GM21526 (cell line): Measurements from ENCODE around the gene UCK1.
"Not testable (repeated sequence)": the region's sequence is repeated elsewhere in the genome, so short reads cannot be mapped to it uniquely, and the experiment has no call there.

Experiments
- ATAC-seq: cut with Tn5 transposase; IDR thresholded peaks from one replicate; pipeline ENCODE4 v1.9.1; 2021; ENCODE audit warnings: moderate library complexity; ENCODE audit not compliant: unreplicated experiment, low FRiP score

Gene UCK1

DNA sequence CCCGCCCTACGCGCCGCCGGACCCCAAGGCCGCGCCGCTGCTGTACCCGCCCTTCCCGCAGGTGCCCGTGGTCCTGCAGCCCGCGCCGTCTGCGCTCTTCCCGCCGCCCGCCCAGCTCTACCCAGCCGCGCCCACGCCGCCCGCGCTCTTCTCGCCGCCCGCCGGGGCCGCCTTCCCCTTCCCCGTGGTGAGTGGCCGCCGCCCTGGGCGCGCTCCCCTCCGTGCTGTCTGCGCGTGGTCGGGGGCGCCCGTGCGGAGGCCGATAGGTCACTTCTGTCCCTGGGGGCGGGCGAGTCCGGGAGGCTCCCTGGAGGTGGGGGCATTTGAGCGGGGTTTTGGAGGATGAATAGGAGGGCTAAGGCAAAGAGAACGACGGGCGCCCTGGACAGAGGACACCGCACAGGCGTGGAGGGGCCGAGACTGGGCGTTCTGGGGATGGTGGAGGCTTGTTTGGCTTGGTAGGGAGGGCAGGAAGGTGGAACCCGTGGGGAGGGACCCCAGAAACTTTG lies 23.8 kb upstream of the UCK1 start:
- no peak for ATAC-seq

DNA sequence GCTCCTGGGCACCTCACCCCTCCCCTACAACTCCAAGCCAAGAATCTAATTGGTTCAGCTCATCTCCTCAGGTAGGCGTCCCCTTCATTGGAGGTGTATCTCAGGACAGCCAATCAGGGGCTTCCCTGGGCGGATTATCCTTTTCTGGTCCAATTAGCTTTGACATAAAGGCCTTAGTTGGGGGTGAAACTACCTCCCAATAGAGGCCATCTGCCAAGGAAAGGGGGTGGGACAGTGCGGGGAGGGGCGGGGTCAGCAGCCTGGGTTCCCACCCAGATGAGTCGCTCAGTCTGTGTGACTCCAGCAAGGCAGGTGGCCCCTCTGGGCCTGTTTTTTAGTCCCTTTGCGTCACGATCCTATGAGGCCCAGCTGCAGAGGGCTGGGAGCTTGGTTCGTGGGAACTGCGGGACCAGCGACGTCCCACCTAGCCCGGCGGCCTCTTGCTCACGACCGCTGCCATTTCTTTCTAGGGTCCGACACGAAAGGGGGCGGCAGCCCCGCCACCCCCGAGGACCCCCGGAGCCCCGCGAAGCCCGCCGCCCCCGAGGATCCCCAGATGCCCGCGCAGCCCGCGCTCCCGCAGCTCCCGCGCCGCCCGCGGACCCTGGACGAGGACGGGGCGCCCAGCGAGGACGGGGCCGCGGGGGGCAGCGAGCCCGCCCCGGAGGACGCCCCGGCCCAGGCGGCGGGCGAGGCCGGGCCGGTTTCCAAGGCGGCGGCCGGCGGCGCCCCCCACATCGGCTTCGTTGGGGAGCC lies 23.2 kb upstream of the UCK1 start:
- ATAC-seq: no peak

DNA sequence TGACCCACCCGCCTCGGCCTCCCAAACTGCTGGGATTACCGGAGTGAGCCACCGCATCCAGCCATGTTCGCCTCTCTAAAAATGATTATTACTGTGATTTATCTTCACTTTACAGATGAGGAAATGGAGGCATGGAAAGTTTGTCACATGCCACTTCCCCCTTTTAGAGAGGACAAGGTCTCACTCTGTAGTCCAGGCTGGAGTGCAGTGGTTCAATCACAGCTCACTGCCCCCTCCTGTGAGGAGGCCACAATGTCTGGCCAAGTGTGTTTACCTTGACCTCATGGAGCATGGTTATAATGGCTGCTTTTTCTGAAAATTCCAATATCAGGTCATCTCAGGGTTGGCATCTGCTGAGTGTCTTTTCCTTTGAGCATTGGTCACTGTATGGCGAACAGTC lies 21.0 kb upstream of the UCK1 start:
- ATAC-seq: no peak

DNA sequence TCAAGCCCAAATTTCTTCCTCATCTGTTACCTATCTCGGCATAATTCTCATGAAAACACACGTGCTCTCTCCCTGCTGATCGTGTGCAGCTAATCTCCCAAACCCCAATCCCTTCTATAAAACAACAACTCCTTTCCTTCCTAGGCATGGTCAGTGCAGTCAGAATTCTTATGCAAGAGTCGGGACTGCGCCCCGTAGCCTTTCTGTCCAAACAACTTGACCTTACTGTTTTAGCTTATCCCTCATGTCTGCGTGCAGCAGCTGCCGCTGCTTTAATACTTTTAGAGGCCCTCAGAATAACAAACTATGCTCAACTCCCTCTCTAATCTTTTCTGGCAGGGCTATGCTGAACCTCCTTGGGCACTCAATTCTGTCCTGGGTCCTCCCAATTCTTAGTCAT lies 19.4 kb upstream of the UCK1 start:
- ATAC-seq: not testable (repeated sequence)

DNA sequence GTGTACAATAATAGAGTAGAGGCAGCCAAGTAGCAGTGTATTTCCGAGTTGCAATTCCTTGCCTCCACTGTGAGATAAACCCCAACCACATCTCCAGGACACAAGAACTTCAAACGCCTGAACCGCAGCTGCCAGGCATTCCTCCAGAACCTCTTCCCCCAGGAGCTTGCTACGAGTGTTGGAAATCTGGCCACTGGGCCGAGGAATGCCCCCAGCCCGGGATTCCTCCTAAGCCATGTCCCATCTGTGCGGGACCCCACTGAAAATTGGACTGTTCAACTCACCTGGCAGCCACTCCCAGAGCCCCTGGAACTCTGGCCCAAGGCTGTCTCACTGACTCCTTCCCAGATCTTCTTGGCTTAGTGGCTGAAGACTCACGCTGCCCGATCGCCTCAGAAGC lies 18.1 kb upstream of the UCK1 start:
- ATAC-seq: not testable (repeated sequence)

DNA sequence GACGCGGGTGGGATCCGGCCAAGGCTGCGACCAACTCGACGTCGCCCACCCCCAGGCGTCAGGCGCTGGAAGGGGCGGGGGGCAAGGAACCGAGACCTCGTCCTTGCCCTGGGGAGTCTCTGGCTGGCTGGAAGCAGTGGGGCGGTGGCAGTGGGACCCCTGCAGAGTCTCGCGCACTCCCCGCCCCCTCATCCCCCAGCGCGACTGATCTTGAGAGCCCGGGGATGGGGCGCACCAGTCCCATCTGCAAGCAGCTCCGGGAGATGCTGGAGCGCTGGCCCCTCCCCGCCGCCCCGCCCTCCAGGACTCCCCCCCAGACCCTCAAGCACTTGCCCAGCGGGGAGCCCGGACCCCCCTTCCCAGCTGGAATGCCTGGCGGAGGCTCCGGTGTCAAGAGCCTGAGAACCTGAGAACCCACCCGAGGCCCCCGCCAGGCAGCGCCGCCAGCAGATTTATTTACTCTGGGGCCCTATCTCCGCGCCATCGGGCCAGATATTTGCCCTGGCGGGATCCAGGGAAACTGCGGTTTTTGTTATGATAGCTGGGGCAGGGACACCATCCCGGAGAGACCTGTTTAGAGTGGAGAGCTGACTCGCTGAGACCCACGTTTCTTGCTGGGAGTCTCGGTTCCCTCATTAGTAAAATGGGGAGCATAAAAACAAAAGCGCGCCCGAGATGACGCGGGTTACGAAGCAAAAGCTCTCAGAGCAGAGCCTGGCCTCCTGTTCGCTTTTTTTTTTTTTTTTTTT lies 15.4 kb upstream of the UCK1 start:
- ATAC-seq: no peak

DNA sequence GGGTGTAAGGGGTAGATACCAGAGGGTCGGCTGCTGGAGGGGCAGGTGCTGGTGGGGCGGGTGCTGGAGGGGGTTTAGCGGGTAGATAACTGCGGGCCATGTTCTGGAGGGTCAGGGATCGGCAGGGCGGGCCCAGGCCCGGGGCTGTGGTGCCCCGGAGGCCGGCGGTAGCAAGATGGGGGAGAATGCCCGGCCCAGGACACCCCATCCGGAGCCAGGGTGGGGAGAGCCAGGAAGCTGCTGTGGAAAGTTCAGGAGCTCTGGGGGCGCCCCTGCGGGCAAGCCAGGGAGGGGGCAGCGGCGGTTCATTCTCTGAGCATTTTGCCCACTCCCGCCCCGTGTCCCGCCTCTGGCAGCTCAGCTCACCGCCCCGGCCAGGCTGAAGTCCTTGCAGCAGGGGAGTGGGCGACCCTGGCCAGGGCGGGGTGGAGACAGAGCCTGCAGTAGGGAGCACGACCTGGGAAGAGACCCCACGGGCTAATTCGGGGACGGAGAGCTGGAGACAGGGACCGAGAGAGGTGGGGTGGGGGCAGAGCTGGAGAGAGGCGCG lies 14.8 kb upstream of the UCK1 start:
- no peak for ATAC-seq

DNA sequence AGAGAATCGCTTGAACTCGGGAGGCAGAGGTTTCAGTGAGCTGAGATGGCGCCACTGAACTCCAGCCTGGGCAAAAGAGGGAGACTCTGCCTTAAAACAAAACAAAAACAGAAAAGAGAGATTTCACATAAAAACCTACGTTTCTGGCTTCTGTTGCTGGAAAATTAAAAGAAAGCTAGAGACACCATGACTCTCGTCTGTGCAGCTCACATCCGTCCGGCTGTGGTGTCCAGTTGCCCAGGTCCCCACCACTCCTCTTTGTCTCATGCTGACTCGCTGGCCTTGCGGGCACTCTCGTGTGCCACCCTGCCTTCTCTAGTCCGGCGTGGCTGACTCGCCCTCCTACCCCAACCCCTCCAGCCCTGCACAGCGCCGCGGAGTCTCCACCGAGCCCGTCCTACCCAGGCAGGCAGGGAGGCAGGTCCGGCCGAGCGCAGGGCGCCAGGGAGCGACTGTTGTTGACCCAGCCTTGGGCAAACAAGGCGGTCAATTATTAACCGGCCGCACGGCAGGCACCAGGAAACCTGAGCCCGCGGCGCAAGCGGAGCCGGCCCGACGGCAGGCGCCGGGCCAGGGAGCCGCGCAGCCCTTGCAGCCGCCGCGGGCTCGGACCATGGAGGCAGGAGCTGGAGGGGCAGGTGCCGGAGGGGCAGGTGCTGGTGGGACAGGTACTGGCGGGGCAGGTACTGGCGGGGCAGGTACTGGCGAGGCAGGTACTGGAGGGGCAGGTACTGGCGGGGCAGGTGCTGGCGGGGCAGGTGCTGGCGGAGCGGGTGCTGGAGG lies 14.1 kb upstream of the UCK1 start, which contains the start of gene PRRT1B:
Gene PRRT1B (plus strand): TSS at position 521 of the 783 bp plus-strand sequence. CDS start 93 bp downstream, at position 614.
- no peak for ATAC-seq

DNA sequence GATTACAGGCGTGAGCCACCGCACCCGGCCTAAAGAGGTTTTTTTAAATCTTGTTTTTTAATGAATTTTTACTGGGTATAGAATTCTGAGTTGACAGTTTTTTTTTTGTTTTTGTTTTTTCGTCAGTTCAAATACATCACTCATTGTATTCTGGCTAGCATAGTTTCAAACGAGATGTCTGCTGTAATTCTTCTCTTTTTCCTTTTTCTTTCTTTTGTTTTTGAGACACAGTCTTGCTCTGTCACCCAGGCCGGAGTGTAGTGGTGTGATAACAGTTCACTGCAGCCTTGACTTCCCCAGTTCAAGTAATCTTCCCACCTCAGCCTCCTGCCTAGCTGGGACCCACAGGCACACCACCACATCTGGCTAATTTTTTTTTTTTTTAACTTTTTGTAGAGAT lies 12.1 kb upstream of the UCK1 start:
- no peak for ATAC-seq

DNA sequence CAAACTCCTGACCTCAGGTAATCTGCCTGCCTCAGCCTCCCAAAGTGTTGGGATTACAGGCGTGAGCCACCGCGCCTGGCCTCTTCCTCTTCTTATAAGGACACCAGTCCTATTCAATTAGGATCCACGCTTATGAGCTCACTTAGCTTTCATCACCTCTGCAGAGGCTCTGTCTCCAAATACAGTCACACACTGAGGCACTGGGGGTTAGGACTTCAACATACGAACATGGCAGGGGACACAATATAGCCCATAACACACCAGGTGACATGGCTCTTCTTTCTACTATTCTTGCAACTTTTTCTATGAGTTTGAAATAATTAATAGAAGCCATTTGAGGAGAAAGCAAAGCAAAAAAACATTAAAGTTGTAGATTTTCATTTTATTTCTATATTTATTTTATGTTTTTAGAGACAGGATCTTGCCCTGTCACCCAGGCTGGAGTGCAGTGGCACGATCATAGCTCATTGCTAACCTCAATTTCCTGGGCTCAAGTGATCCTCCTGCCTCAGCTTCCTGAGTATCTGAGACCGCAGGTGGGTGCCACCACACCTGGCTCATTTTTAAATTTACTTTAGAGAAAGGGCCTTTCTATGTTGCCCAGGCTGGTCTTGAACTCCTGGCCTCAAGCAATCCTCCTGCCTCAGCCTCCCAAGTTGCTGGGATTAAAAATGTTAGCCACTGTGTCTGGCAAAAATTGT lies 8.3 kb upstream of the UCK1 start:
- no peak for ATAC-seq

DNA sequence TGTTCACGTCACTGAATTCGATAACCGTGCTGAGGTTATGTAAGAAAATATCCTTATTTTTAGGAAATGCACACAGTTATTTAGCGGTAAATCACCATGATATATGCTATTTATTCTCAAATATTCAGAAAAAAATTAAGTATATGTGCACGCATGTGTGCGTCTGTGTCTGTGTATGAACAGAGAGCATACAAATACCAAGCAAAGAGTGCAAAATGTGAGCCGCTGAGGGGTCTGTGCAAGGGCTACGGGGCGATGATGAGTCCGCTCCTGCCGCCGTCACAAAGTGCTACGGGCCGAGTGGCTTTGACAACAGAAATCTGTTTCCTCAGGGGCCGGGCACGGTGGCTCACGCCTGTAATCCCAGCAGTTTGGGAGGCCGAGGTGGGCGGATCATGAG lies 6.9 kb upstream of the UCK1 start:
- ATAC-seq: no peak

DNA sequence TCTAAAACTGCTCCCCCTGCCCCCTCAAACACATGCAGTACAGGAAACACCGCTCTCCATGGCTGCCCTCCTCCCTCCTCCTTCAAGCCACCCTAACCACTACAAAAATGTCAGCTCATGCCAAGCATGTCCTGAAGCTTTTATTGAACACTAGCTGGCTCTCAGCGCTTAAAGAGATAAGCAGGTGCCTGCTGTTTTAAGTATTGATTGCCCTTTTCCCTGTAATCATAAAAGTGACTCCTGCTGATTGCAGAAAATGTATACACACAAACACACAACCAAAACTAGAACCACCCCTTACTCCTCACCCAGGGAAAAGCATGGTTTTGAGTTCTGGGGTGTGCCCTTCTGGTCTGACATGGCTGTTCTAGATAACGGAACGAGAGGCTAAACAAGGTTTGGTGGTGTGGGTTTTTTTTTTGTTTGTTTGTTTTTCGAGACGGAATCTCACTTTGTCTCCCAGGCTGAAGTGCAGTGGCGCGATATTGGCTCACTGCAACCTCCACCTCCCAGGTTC lies 3.7 kb upstream of the UCK1 start:
- no peak for ATAC-seq

DNA sequence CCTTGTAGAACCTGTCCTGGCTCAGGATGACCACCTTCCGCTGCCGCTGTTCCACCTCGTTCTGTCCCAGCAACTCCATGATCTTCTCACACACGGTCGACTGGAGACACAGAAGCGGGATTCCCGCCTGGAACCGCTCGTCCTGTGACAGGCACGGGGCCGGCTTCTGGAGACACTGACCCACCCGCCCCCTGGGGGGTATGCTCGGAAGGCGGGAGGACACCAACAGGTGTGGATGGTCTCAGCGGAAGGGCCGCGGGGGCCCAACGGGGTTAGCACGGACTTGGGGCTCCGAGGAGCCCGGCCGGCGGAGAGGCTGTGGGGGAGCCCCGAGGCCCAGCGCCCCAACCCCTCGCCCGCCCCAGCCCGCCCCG lies 530 bp downstream of the UCK1 start:
- peak; percentile 19 for ATAC-seq

DNA sequence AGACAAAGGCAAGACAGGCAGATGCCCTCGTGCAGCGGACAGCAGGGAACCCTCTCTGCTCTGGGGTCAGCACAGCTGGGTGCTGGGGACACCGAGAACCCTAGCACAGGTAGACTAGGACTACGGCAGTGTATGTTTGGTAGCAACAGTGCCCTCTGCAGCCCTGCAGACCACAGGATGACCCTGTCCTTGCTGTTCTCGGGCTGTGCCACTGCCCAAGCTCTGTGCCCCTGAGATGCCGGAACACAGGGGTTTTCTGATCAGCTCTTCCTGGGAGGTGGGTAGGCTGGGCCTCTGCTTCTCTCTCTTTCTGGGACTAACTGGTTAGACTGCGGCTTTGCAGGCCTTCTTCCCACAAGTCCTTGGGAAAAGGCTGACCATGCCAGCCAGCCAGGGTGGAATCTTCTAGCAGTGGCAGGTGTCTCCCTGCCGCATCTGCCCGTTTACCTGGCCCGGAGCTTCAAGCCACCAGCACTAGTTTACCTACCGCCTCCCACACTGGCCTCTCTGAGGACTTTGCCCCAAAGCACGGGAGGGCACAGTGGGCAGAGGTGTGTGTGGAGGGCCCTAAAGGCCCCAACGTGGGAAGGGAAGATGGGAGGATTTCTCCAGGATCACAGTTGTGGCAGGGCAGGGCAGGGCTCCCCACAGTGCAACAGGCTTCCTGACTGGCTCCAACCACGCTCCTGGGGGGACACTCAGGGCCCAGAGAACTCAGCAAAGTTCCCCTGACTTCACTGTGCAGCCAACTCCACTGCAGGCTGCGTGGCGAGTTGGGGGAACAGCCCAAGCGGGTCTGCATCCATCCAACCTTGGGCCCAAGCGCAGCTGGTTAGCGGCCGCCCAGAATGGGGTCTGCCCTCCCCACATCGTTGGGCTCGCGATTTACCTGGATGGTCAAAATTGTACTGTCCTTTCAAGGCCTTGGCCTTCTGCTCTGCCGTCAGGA lies 1.2 kb downstream of the UCK1 start:
- no peak for ATAC-seq

DNA sequence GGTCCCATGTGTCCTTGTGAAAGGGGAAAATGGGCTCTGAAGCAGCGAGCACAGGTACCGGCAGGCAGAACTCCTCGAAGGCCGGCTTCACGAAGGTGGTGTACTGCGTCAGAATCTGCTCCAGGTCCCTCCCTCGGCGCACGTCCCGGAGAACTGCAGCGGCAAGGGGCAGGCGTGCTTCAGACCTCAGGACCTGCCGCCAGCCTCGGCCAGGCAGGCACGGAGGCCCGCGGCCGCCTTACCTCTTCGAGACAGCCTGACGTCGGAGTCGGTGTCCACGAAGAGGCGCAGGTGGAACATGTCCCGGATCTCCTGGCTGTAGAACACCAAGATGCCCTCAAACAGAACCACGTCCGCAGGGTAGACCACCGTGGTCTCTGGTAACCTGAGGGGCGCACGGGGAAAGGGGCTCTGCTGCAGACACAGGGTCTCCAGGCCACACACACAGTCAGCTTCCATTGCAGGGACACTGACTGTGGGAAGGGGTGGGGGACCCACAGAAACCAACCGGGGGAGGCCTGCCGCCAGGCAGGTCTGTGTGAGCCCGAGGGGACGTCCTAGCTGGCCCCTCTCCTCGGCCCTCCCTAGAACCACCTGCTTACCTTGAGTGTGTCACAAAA lies 2.1 kb downstream of the UCK1 start:
- no peak for ATAC-seq

DNA sequence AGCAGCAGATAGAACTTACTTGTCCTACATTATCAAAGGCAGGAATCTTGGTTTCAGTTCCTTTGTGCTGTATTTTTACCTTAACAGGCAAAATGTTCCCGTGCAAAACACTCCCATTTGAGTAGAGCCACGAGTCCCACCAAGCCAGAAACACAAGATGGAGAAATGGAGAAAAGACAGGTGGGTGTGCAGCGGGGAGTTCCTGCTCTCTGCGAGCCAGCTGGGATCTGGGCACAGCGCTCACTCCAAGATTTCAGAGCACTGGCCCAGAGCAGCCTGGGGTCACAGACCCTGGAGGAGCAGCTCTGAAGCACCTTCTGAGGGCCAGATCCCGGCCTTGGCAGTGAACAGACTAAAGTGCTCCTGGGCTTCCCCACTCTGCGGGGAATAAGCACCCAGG lies 2.9 kb downstream of the UCK1 start:
- ATAC-seq: no peak

DNA sequence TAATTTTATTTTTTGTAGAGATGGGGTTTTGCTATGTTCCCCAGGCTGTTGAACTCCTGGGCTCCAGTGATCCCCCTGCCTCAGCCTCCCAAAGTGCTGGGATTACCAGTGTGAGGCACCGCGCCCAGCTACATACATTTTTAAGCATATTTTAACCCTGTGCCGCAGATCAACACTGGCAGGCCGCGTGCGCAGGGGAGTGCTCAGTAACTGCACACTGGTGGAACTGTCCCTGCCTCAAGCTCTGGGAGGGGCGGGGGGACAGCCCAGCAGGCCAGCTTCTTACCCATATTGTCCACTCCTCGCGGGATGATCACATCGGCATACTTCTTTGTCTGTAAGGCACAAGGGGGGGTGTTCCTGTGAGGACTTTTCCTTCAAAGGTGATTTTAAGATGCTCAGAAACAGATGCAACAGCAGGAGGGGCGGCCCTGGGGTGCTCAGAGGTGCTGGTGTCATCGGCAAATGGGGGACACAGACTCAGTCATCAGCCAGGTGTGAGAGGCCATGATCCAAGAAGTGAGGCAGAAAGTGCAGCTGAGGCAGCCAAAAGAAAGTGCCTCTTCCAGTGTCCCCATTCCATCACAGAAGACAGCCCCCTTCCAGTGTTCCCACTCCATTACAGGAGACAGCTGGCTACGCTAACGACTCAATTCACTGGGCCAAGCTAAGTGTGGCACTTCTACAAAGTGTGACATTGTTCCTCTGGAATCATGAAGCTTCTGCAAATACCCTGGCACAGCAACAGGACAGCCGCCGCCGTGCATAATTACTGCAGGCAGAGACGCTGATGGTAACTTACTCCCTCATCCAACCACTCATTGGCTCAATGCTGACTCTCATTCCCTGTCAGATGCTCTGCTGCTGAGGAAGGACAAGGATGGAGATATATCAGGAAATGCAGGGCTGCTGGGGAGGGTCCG lies 5.2 kb downstream of the UCK1 start:
- no peak for ATAC-seq
